NCI-H524 (cell line): ENCODE results near the gene DPYSL5.

ENCODE experiments used
- DNase-seq, 2 experiments: peaks; one replicate each; lab custom pipeline; 2025; lab: John Stamatoyannopoulos, UW

DPYSL5 gene

GRCh38 chr2:26932974-26933373 is 85.0 kb downstream of the DPYSL5 start:
- no peak for DNase-seq

GRCh38 chr2:26933431-26934334 is 85.8 kb downstream of the DPYSL5 start:
- no peak for DNase-seq

GRCh38 chr2:26934335-26934724 is 86.4 kb downstream of the DPYSL5 start:
- DNase-seq, result no peak

- no peak for DNase-seq
Measured at GRCh38 chr2:26934985-26935384, 87.1 kb downstream of the DPYSL5 start.

GRCh38 chr2:26936855-26937254 is 88.9 kb downstream of the DPYSL5 start:
- no peak for DNase-seq

- no peak for DNase-seq
Measured at GRCh38 chr2:26938399-26939118, 90.6 kb downstream of the DPYSL5 start.

GRCh38 chr2:26940001-26940400 is 92.1 kb downstream of the DPYSL5 start:
- peak; percentile 59 to 81 for DNase-seq

GRCh38 chr2:26941486-26941885 is 93.6 kb downstream of the DPYSL5 start:
- DNase-seq, result no peak

GRCh38 chr2:26942543-26943295 is 94.8 kb downstream of the DPYSL5 start:
- DNase-seq, result peak; percentile 36 to 65

- no peak for DNase-seq
Measured at GRCh38 chr2:26945991-26946750, 98.2 kb downstream of the DPYSL5 start.

- peak; percentile 63 to 75 for DNase-seq
Measured at GRCh38 chr2:26946841-26947784, 99.2 kb downstream of the DPYSL5 start.

GRCh38 chr2:26948800-26949199 is 100.9 kb downstream of the DPYSL5 start:
- DNase-seq, result no peak

- DNase-seq, result no peak
Measured at GRCh38 chr2:26950246-26950645, 102.3 kb downstream of the DPYSL5 start.

GRCh38 chr2:26951236-26951635 is 103.3 kb downstream of the DPYSL5 start:
- no peak for DNase-seq

- no peak for DNase-seq
Measured at GRCh38 chr2:26952374-26952773, 104.4 kb downstream of the DPYSL5 start.

GRCh38 chr2:26954135-26954534 is 106.2 kb downstream of the DPYSL5 start:
- no peak for DNase-seq

- no peak for DNase-seq
Measured at GRCh38 chr2:26957041-26957440, 109.1 kb downstream of the DPYSL5 start.

- no peak for DNase-seq
Measured at GRCh38 chr2:26957534-26957933, 109.6 kb downstream of the DPYSL5 start.

GRCh38 chr2:26959331-26959730 is 111.4 kb downstream of the DPYSL5 start:
- no peak for DNase-seq

- DNase-seq, result no peak
Measured at GRCh38 chr2:26964446-26965130, 116.7 kb downstream of the DPYSL5 start.
